HCT116 (cell line): ENCODE results near the gene SH3D19. TPM values are rescaled to one million over a fixed set of nuclear protein-coding genes. Genes with fewer than 3 reads are reported as not detected.

Experiments
- ATAC-seq: fragments of 200-7000 bp; cut with Tn5 transposase; 2 replicates; pipeline ENCODE4 v1.9.1; 2020; ENCODE audit warnings: mild to moderate bottlenecking, moderate library complexity
- BruUV-seq: library from RNA; stranded (reverse); fragments of 400-500 nt; replicated peaks from 2 replicates; lab custom pipeline; 2021; lab: Mats Ljungman, UMichigan
- CTCF ChIA-PET: fragments of 300-600 bp; sonication (Branson Sonifier 250); formaldehyde crosslinking; loops from one replicate; lab custom pipeline; 2021; ENCODE audit warnings: antibody characterized with exemption; lab: Charles Lee
- POLR2A ChIA-PET: fragments of 300-600, 350-600 bp; sonication (Branson Sonifier 250); formaldehyde crosslinking; loops from one replicate; lab custom pipeline; 2021; ENCODE audit warnings: antibody characterized with exemption; lab: Charles Lee
- RAD21 ChIA-PET, 2 experiments: fragments of 300-600 bp; sonication (Branson Sonifier 250); formaldehyde crosslinking; loops; one replicate each; lab custom pipeline; 2023; ENCODE audit warnings: low total read pairs in 2 of 2; ENCODE audit not compliant: uncharacterized antibody in 2 of 2, unreplicated experiment in 2 of 2, low non-redundant PET in 1 of 2; lab: Charles Lee
- DNase-seq: peaks from one replicate; pipeline ENCODE4 v3.0.0-alpha.2; 2010; ENCODE audit warnings: low read depth, low spot score
- H2AFZ ChIP-seq: fragments of 200-600 bp; shearing (Covaris generic), sonication (generic); 2 replicates; pipeline ENCODE4 v1.6.1; 2017; ENCODE audit warnings: low read depth, mixed run types, mixed read lengths, antibody characterized with exemption, low read length; ENCODE audit not compliant: poor library complexity, severe bottlenecking
- H3K27ac ChIP-seq: 2 replicates; pipeline ENCODE4 v1.5.1; 2012; ENCODE audit warnings: low read depth, low read length
- H3K27me3 ChIP-seq: fragments of 200-600 bp; sonication (generic); 2 replicates; pipeline ENCODE4 v1.6.1; 2016; ENCODE audit warnings: mixed run types, low read length, mixed read lengths; ENCODE audit not compliant: insufficient read depth
- H3K36me3 ChIP-seq, 2 experiments: fragments of 200-500 bp in 1 of 2; fragments of 200-600 bp in 1 of 2; sonication (Bioruptor generic) in 1 of 2; sonication (generic) in 1 of 2; 2 replicates each; pipeline versions ENCODE4 v1.5.1 to v1.6.1; 2014 to 2016; ENCODE audit warnings: low read length in 2 of 2, inconsistent platforms in 1 of 2, mixed read lengths in 1 of 2, mixed run types in 1 of 2; ENCODE audit not compliant: insufficient read depth in 2 of 2, control insufficient read depth in 1 of 2
- H3K4me1 ChIP-seq, 2 experiments: fragments of 200-600 bp in 1 of 2; sonication (generic) in 1 of 2; 2 replicates each; pipeline versions ENCODE4 v1.5.1 to v1.6.1; 2012 to 2017; ENCODE audit warnings: low read length in 2 of 2, inconsistent platforms in 1 of 2, mild to moderate bottlenecking in 1 of 2, mixed read lengths in 1 of 2, mixed run types in 1 of 2, moderate library complexity in 1 of 2; ENCODE audit not compliant: insufficient read depth in 2 of 2, control insufficient read depth in 1 of 2
- H3K4me2 ChIP-seq: fragments of 200-600 bp; sonication (generic); 2 replicates; pipeline ENCODE4 v1.6.1; 2017; ENCODE audit warnings: mixed run types, low read length, mixed read lengths
- H3K4me3 ChIP-seq, 2 experiments: fragments of 200-600 bp in 1 of 2; sonication (generic) in 1 of 2; replicated peaks in 1 of 2; 2 replicates each; pipeline ENCODE4 v1.5.1; 2011 to 2016; ENCODE audit warnings: low read length in 2 of 2, control low read depth in 1 of 2, low read depth in 1 of 2, mild to moderate bottlenecking in 1 of 2, mixed read lengths in 1 of 2, mixed run types in 1 of 2
- H3K79me2 ChIP-seq: fragments of 200-600 bp; sonication (generic); 2 replicates; pipeline ENCODE4 v1.6.1; 2017; ENCODE audit warnings: mild to moderate bottlenecking, mixed run types, low read length, moderate library complexity, mixed read lengths; ENCODE audit not compliant: insufficient read depth
- H3K9ac ChIP-seq: fragments of 200-600 bp; sonication (generic); 2 replicates; pipeline ENCODE4 v1.6.1; 2016; ENCODE audit warnings: low read length, mixed read lengths
- H3K9me2 ChIP-seq: fragments of 200-600 bp; sonication (generic), shearing (Covaris generic); 2 replicates; pipeline ENCODE4 v1.6.1; 2017; ENCODE audit warnings: mixed run types, mild to moderate bottlenecking, moderate library complexity; ENCODE audit not compliant: insufficient read depth
- H3K9me3 ChIP-seq, 2 experiments: fragments of 200-500 bp in 1 of 2; fragments of 200-600 bp in 1 of 2; sonication (Bioruptor generic) in 1 of 2; sonication (generic) in 1 of 2; 2 replicates each; pipeline ENCODE4 v1.6.1; 2014 to 2017; ENCODE audit warnings: low read length in 2 of 2, mixed read lengths in 2 of 2, inconsistent platforms in 1 of 2, low read depth in 1 of 2, mild to moderate bottlenecking in 1 of 2, mixed run types in 1 of 2, moderate library complexity in 1 of 2; ENCODE audit not compliant: control insufficient read depth in 1 of 2, insufficient read depth in 1 of 2
- H4K20me1 ChIP-seq: fragments of 200-600 bp; sonication (generic), shearing (Covaris generic); 2 replicates; pipeline ENCODE4 v1.6.1; 2017; ENCODE audit warnings: mixed run types, mild to moderate bottlenecking, moderate library complexity; ENCODE audit not compliant: insufficient read depth
- CBX3 ChIP-seq: IDR thresholded peaks from 2 replicates; pipeline ENCODE4 v1.6.1; 2012; ENCODE audit warnings: low read depth
- EZH2phosphoT487 ChIP-seq: fragments of 200-600 bp; IDR thresholded peaks from 2 replicates; pipeline ENCODE4 v1.6.1; 2018; ENCODE audit warnings: antibody characterized with exemption, borderline replicate concordance
- JUND ChIP-seq: IDR thresholded peaks from 2 replicates; pipeline ENCODE4 v1.6.1; 2012
- RAD21 ChIP-seq: IDR thresholded peaks from 2 replicates; pipeline ENCODE4 v1.6.1; 2012; ENCODE audit warnings: low read depth, mild to moderate bottlenecking
- SIN3A ChIP-seq: IDR thresholded peaks from 2 replicates; pipeline ENCODE4 v1.6.1; 2012; ENCODE audit warnings: low read depth
- TCF7L2 ChIP-seq: IDR thresholded peaks from 2 replicates; pipeline ENCODE4 v1.7.0; 2011; ENCODE audit warnings: borderline replicate concordance, inconsistent platforms; ENCODE audit not compliant: insufficient read depth, insufficient read length; ENCODE audit errors: extremely low read depth
- YY1 ChIP-seq: IDR thresholded peaks from 2 replicates; pipeline ENCODE4 v1.6.1; 2011; ENCODE audit warnings: low read length, low read depth, moderate library complexity, mild to moderate bottlenecking; ENCODE audit not compliant: insufficient replicate concordance; ENCODE audit errors: extremely low read depth
- ZBTB33 ChIP-seq: IDR thresholded peaks from 2 replicates; pipeline ENCODE4 v1.6.1; 2011; ENCODE audit warnings: mild to moderate bottlenecking, low read length, moderate library complexity; ENCODE audit not compliant: insufficient replicate concordance; ENCODE audit errors: extremely low read depth
- intact Hi-C: fragments of 100-400 bp; cut with micrococcal nuclease; formaldehyde crosslinking; loops from 2 replicates; pipeline ENCODE4 v1.10.0; 2022
- total RNA-seq: library from RNA; stranded (reverse); gene quantifications from one replicate; pipeline ENCODE4 v1.2.1, GENCODE V29; 2021; ENCODE audit not compliant: unreplicated experiment

Gene SH3D19
- total RNA-seq, 1 experiment from 2014 or later: 37.5 TPM

DNA sequence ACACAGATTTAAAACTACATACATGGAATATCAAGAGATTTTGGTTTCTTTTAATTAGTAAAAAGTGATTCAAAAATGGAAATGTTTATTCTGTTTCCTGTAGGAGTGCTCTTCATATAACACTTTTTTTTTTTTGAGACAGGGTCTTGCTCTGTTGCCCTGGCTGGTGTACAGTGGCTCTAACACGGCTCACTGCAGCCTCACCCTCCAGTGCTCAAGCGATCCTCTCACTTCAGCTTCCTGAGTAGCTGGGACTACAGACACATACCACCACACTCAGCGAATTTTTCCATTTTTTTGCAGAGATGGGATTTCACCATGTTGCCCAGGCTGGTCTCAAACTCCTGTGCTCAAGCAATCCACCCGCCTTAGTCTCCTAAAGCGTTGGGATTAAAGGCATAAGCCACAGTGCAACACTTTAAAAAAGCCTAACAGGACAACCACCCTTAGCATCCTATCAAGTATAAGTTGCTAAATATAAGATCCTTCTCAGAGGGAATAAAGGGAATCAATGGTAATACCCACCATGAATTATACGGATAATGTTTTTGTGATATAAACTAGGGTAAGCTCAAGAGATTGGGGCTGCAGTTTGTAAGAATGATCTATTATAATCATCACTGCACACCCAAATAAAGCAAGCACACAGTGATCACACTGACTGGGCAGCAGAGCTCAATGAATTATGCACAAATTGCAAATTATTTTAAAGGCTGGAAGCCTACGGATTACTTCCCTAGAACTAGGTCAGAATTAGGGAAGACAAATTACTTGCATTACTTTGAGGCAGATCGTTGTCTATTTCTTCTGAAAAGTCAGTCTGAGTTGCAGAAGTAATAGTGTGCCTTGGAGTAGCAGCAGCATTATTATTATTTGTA is 149.4 kb downstream of the SH3D19 start:
- H3K36me3 ChIP-seq: peaks cover 0 to 4% of the 10 kb centered on the region in 2 experiments; a peak in 1 of 4 replicates
- no peaks in the 10 kb centered on the region for H4K20me1 ChIP-seq
- H3K27ac ChIP-seq: no peak overlapping the region
- intact Hi-C loops: no loop called here
- H3K27me3 ChIP-seq: no peaks in the 10 kb centered on the region
- no TSS peak for BruUV-seq
- no peaks in the 10 kb centered on the region for H3K4me1 ChIP-seq
- no peak overlapping the region for H3K4me3 ChIP-seq
- H3K4me2 ChIP-seq: no peak overlapping the region
- ATAC-seq (no peak), DNase-seq (no peak)
- H2AFZ ChIP-seq: no peak overlapping the region
- ChIA-PET CTCF (no interaction called here), POLR2A (no interaction called here), RAD21 (no interaction called here)
- no peaks in the 10 kb centered on the region for H3K79me2 ChIP-seq
- no peak overlapping the region for H3K9ac ChIP-seq
- no peaks in the 10 kb centered on the region for H3K9me2 ChIP-seq
- TF ChIP-seq RAD21 (no peak), EZH2phosphoT487 (no peak), TCF7L2 (no peak), CBX3 (no peak), ZBTB33 (no peak), YY1 (no peak), JUND (no peak), SIN3A (no peak)
- no peaks in the 10 kb centered on the region for H3K9me3 ChIP-seq
